ENCODE data around the gene POM121. TPM values are rescaled to one million over a fixed set of nuclear protein-coding genes. Genes with fewer than 3 reads are reported as not detected.
"Not testable (repeated sequence)": the region's sequence is repeated elsewhere in the genome, so short reads cannot be mapped to it uniquely, and the experiment has no call there.

The POM121 gene
- total RNA-seq, 1 donor = 6.3 TPM

DNA sequence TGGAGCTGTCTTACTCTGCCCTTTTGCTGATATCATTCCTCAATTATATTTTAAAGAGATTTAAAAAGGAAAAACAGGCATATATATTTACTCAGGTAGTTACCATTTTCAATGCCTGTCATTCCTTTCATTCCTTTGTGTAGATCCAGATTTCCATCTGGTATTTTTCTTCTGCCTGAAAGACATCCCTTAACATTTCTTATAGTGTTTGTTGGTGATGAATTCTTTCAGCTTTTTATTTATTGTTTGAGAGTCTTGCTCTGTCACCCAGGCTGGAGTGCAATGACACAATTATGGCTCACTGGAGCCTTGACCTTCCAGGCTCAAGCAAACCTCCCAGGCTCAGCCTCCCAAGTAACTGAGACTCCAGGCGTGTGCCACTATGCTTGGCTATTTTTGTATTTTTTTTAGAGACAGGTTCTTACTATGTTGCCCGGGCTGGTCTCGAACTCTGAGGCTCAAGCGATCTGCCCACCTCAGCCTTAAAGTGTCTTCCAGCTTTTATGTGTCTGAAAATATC lies 5.6 kb upstream of the POM121 start:
- TF ChIP-seq, protein P1, sequence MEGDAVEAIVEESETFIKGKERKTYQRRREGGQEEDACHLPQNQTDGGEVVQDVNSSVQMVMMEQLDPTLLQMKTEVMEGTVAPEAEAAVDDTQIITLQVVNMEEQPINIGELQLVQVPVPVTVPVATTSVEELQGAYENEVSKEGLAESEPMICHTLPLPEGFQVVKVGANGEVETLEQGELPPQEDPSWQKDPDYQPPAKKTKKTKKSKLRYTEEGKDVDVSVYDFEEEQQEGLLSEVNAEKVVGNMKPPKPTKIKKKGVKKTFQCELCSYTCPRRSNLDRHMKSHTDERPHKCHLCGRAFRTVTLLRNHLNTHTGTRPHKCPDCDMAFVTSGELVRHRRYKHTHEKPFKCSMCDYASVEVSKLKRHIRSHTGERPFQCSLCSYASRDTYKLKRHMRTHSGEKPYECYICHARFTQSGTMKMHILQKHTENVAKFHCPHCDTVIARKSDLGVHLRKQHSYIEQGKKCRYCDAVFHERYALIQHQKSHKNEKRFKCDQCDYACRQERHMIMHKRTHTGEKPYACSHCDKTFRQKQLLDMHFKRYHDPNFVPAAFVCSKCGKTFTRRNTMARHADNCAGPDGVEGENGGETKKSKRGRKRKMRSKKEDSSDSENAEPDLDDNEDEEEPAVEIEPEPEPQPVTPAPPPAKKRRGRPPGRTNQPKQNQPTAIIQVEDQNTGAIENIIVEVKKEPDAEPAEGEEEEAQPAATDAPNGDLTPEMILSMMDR (IDR thresholded peaks at IDR 0.05; ENCODE audit: insufficient read depth, low read length) = no peak
- no peak for DNase-seq (ENCODE audit: low read depth)
- no peak overlapping the region for H3K4me3 ChIP-seq (ENCODE audit: low read depth, low read length)

DNA sequence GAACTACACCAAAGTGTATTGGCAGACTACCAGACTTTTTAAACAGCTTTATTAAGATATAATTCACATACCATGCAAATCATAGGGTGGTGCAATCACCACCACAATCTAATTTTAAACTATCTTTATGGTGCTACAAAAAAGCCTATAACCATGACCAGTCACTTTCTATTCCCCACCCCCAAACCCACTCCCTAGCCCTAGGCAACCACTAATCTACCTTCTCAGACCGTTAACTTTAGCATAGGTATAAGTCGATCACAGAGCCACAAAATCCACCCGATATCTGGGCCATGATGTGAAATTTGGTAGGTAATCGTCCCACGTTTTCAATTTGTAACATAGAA lies 536 bp upstream of the POM121 start:
- no peak for DNase-seq (ENCODE audit: low read depth)
- TF ChIP-seq, protein P1 (IDR thresholded peaks at IDR 0.05; ENCODE audit: insufficient read depth, low read length) = no peak
- peak overlapping the region; percentile 93 for H3K4me3 ChIP-seq (ENCODE audit: low read depth, low read length)

DNA sequence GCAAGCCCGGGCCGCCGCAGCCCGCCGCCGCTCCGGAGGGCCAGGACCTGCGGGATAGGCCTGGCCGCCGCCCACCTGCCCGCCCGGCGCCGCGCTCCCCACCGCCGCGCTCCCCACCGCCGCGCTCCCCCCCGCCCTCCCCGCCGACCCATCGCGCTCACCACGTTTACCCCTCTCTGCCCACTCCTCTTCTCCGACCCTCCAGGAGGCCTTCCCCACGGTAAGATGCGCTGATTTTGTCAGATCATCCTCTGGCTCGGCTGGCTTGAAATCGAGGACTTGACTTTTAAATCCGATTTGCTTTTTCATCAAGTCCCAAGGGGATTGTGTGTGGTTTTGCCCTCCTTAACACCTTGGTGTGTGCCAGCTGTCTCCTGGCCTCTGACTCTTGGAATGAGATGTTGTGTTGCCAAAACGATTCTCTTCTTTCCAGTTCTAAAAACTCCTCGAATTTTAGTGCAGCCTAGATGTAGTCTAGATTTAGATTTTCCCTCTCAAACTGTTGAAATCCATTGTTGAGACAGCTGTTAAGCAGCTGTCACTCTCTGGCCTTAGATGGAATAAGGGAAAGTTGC lies 738 bp downstream of the POM121 start:
- peak; percentile 42 for DNase-seq (ENCODE audit: low read depth)
- TF ChIP-seq, protein P1 (IDR thresholded peaks at IDR 0.05; ENCODE audit: insufficient read depth, low read length) = no peak
- peak overlapping the region; percentile 93 for H3K4me3 ChIP-seq (ENCODE audit: low read depth, low read length)

DNA sequence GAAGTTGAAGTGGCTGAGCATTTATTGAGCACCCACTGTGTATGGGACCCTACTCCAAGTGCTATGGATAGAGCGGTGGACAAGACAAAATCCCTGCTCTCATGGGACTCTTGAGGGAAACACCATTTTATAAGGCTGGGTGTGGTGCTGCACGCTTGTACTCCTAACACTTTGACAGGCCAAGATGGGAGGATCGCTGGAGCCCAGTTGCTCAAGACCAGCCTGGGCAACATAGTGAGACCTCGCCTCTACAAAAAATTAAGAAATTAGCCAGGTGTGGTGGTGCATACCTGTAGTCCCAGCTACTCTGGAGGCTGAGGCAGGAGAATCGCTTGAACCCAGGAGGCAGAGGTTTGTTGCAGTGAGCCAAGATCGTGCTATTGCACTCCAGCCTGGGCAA lies 2.9 kb downstream of the POM121 start:
- not testable (repeated sequence) for H3K4me3 ChIP-seq (ENCODE audit: low read depth, low read length); DNase-seq (ENCODE audit: low read depth)

DNA sequence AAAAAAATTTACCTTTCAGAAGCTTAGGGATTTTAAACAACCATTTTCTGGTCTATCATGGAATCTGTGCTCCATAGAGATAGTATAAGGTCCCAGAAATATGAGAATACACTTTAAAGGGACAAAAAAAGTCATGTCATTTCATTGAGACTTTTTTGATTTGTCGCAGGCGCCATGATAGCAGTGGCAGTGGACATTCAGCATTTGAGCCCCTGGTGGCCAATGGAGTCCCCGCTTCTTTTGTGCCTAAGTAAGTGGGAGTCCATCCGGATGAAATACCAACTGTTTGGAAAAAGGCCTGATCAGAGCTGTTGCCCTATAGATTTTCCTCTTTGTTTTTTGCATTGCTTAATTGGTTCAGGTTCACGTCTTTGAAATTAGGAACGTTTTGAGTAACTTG lies 3.3 kb downstream of the POM121 start:
- DNase-seq (ENCODE audit: low read depth); H3K4me3 ChIP-seq (ENCODE audit: low read depth, low read length): not testable (repeated sequence)

DNA sequence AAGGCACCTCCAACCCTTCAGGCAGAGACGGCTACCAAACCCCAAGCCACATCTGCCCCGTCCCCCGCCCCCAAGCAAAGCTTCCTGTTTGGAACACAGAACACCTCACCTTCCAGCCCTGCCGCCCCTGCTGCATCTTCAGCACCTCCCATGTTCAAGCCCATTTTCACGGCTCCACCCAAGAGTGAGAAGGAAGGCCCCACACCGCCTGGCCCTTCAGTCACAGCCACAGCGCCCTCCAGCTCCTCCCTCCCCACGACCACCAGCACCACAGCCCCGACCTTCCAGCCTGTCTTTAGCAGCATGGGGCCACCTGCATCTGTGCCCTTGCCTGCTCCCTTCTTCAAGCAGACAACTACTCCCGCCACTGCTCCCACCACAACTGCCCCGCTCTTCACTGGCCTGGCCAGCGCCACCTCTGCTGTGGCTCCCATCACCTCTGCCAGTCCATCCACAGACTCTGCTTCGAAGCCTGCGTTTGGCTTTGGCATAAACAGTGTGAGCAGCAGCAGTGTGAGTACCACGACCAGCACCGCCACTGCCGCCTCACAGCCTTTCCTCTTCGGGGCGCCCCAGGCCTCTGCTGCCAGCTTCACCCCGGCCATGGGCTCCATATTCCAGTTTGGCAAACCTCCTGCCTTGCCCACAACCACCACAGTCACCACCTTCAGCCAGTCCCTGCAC lies 17.3 kb downstream of the POM121 start:
- not testable (repeated sequence) for DNase-seq (ENCODE audit: low read depth); H3K4me3 ChIP-seq (ENCODE audit: low read depth, low read length)

DNA sequence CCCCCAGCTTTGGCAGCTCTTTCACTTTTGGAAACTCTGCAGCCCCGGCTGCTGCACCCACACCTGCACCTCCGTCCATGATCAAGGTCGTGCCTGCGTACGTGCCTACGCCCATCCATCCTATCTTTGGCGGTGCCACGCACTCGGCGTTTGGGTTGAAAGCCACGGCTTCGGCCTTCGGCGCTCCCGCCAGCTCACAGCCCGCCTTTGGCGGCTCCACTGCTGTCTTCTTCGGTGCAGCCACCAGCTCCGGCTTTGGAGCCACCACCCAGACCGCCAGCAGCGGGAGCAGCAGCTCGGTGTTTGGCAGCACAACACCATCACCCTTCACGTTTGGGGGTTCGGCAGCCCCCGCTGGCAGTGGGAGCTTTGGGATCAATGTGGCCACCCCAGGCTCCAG lies 18.1 kb downstream of the POM121 start:
- DNase-seq (ENCODE audit: low read depth); H3K4me3 ChIP-seq (ENCODE audit: low read depth, low read length): not testable (repeated sequence)

DNA sequence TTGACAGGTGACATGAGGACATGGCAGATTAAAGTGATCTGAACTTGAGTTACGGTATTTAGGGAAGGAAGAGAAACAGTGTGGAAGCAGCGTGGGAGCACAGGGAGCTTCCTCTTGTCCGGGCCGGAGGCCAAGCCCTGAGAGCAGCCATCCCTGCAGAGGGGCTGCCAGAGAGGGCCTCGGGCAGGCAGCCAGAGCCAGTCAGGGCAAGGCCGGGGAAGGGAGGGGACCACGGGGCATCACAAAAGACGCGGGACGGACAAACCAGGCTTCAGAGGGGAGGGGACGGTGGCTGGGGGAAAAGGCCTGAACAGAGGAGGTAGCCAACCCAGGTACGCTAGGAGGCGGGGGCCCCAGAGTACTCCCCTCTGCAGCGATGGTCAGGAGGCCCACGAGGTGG lies 20.0 kb downstream of the POM121 start:
- DNase-seq (ENCODE audit: low read depth); H3K4me3 ChIP-seq (ENCODE audit: low read depth, low read length): not testable (repeated sequence)

DNA sequence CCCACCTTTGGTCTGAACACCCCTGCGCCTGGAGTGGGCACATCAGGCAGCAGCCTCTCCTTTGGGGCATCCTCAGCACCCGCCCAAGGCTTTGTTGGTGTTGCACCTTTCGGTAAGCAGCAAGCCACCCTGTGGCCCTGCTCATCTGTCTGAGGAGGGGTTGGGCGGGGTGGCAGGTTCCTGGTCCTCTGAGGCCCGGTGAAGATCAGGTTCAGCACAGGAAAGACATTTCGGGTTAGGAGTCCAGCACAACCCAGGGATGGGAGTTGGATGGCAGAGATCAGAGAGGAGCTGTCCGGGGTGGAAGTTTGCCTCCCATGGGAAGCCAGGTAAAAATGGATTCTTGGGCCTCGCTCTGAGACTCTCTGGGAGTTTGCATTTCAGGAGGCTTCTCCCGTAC lies 20.7 kb downstream of the POM121 start:
- not testable (repeated sequence) for H3K4me3 ChIP-seq (ENCODE audit: low read depth, low read length); DNase-seq (ENCODE audit: low read depth)

DNA sequence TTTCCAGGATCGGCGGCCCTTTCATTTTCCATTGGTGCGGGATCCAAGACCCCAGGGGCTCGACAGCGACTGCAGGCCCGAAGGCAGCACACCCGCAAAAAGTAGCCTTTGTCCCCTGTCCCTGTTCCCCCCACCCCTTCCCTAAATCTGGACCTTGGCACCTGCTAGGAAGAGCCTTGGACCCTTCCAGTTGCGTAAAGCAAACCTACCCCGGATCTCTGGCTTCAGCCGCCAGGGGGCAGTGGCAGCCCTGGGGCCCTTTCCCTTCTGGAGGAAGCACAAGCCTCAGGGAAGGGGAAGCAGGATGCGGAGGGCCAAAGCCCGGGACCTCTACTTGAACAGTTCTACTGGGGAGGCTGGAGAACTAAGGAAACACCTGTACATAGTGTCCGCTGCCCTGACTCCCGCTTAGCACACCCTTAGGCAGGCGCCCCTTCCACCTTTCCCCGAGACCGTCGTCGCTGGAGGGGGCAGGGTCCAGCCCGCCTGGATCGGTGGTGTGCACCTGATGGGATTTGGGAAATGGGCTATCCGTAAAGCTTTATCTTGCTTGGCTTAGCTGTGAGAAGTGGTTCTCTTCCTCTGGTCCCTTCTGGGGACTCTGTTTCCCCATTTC lies 21.3 kb downstream of the POM121 start:
- H3K4me3 ChIP-seq (ENCODE audit: low read depth, low read length); DNase-seq (ENCODE audit: low read depth): not testable (repeated sequence)

DNA sequence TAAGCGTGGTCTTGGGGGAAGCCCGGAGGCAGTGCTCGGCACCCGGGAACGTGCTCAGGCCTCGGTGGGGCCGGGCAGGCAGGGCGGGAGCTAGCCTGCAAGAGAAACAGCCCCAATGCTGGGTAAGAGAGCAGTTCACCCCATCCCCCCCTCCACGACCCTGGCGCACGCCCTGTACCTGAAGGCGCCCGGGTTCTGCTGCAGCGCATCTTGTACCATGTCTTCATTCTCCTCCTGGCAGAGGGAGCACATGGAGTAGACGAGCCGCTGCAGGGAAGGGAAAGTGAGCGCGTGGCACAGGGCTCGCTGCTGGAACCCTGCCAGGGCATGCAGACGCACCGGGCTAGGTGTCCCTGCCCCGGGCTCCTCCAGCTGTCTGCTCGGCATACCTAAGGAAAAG lies 23.8 kb downstream of the POM121 start:
- DNase-seq (ENCODE audit: low read depth) = not testable (repeated sequence)

DNA sequence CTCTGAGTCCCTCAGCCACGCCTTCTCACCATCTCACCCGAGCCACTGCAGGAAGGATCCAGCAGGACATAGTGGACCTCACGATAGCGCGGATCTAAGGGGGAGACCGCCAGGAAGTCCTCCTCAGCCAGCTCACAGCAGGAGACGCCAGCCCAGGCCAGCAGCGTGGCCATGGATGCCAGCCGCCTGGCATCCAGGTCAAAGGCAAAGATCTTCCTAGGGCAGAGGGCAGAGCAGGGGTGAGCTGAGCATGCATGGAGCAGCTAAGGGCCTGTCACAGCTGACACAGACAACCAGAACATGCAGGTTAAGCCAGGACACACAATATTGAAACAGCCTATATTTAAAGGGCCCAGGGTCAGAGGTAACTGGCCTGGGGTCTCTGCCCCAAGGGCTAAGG lies 24.4 kb downstream of the POM121 start:
- not testable (repeated sequence) for H3K4me3 ChIP-seq (ENCODE audit: low read depth, low read length)

More for the DNA sequence above, 23.8 kb downstream of the POM121 start:
- H3K4me3 ChIP-seq (ENCODE audit: low read depth, low read length) = not testable (repeated sequence)

DNA sequence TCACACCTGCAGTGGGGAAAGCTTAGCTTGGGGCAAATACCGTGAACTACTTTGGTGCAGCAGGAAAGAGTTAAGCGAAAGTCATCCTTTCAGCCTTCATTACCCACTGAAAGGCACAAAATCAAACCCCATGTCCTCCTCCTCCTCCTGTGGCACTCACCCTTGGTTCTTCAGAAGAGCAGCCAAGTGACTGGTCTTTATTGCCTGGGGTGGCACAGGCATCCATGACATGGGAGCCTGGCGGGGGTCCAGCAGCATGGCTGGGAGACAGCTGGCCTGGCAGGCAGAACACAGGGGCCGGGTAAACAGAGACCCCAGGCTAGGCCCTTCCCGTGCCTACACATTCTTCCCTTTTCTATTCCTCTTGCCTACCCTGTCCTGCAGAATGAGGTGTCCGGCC lies 24.8 kb downstream of the POM121 start:
- not testable (repeated sequence) for H3K4me3 ChIP-seq (ENCODE audit: low read depth, low read length); DNase-seq (ENCODE audit: low read depth)

More for the DNA sequence above, 24.4 kb downstream of the POM121 start:
- DNase-seq (ENCODE audit: low read depth) = not testable (repeated sequence)

DNA sequence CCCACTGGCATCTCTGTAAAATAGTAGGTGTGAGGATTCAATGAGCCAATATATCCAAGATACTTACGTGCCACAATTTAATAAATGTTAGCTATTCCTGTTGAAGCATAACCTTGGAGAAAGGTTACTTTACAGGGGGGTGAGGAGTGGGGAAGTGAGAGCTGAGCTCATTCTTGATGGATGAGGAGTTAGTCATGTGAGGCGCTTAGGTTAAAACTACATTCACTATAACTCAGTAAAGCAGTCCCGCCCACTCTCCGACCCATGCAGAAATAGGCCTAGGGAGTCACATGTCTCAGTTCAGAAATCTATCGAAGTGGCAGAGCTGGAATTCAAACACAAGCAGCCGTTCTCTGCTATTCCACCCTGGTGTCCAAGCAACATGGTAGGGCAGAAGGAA lies 25.5 kb downstream of the POM121 start:
- not testable (repeated sequence) for H3K4me3 ChIP-seq (ENCODE audit: low read depth, low read length); DNase-seq (ENCODE audit: low read depth)

DNA sequence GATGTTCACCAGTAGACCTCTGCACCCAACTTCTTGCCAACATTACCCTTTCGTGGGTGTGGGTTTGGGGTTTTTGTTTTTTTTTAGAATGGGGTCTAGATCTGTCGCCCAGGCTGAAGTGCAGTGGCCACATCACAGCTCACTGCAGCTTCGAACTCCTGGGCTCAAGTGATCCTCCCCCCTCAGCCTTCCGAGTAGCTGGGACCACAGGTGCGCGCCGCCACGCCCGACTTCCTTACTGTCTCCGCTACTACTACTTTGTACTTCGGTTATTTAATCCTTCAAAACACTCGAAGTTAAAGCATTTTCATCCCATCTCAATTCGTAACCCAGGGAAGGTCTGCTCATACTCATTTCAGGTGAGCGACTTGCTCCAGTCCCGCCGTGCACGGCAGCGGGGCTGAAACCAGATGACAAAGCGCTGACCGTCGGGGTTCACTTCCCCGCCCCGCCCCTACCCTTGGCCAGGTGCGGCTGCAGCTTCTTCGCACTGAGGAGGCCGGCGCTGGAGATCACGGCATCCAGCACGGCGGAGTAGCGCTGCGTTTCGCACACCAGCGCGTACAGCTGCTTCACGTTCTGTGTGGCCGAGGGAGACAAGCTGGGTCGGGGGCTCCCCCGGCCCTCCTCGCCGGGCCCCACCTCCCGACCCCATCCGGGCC lies 29.1 kb downstream of the POM121 start:
- not testable (repeated sequence) for DNase-seq (ENCODE audit: low read depth)
- peak overlapping the region; percentile 49 for H3K4me3 ChIP-seq (ENCODE audit: low read depth, low read length)

All from fibroblast of the aortic adventitia (primary cell).